ENCODE results near the gene NXPH4. TPM values are rescaled to one million over a fixed set of nuclear protein-coding genes. Genes with fewer than 3 reads are reported as not detected.
A peak's percentile ranks its signal among the peaks of the same experiment; 100 is the strongest.

The NXPH4 gene
- total and polyA plus RNA-seq, 10 of the 15 experiments (the other 5 are each of a cell fraction or from before 2014, with no cell fraction given): 0.03 to 0.26 TPM; not detected in 8

DNA sequence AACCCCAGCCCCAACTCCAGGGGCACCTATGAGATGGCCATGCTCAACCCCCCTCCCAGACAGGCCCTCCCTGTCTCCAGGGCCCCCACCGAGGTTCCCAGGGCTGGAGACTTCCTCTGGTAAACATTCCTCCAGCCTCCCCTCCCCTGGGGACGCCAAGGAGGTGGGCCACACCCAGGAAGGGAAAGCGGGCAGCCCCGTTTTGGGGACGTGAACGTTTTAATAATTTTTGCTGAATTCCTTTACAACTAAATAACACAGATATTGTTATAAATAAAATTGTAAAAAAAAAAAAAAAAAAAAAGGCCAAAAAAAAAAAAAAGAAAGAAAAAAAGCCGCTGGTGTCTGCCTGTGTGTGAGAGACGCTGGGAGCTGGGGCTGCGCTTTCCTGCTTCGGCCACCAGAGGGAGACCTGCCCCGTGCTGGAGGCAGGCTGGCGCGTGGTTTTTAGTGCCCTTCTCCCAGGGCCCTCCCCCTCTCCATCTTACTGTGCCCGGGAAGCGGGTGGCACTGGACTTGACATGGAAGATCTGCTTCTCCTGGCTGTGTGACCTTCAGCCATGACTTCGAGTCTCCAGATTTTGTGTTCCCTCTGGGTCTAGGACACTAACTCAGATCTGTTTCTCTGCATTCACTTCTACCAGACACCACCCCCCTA is 3.4 kb upstream of the NXPH4 start (continued):
- TF ChIP-seq BCL3 (IDR thresholded peaks at IDR 0.05; ENCODE audit: borderline replicate concordance, insufficient read depth, low read depth, low read length, poor library complexity, severe bottlenecking) (no peak), BACH1 (IDR thresholded peaks at IDR 0.05; ENCODE audit: borderline replicate concordance) (no peak), EED (IDR thresholded peaks at IDR 0.05; ENCODE audit: low read depth) (no peak), ATF7 (IDR thresholded peaks at IDR 0.05; ENCODE audit: low read depth) (no peak), E2F8 (IDR thresholded peaks at IDR 0.05; ENCODE audit: low read depth, partially characterized antibody) (no peak), E4F1 (IDR thresholded peaks at IDR 0.05; ENCODE audit: borderline replicate concordance, partially characterized antibody) (no peak), FOXM1 (IDR thresholded peaks at IDR 0.05; ENCODE audit: low read depth, low read length) (no peak), SIN3A (IDR thresholded peaks at IDR 0.05; ENCODE audit: low read depth, low read length) (no peak), SMARCA5 (IDR thresholded peaks at IDR 0.05) (peak; percentile 44; the same call in 1 of the 2 replicates), ZBTB4 (CRISPR knock-in tag; IDR thresholded peaks at IDR 0.05) (no peak), PAX5 (IDR thresholded peaks at IDR 0.05; ENCODE audit: borderline replicate concordance, low read depth, low read length) (no peak), RELA (IDR thresholded peaks at IDR 0.05; ENCODE audit: borderline replicate concordance, partially characterized antibody) (no peak), NR2F1 (conservative IDR thresholded peaks at IDR 0.05) (no peak), POLR2AphosphoS2 (IDR thresholded peaks at IDR 0.05; ENCODE audit: low read depth, low read length) (no peak), RUNX3 (IDR thresholded peaks at IDR 0.05; ENCODE audit: low read length) (peak; percentile 36), WRNIP1 (IDR thresholded peaks at IDR 0.05; ENCODE audit: borderline replicate concordance, low read depth, low read length) (no peak), NR2C2 (IDR thresholded peaks at IDR 0.05; ENCODE audit: borderline replicate concordance, control insufficient read depth, insufficient read length, low read depth) (no peak), NRF1 (conservative IDR thresholded peaks at IDR 0.05; ENCODE audit: low read depth, low read length) (no peak)
- TF ChIP-seq, protein P1, sequence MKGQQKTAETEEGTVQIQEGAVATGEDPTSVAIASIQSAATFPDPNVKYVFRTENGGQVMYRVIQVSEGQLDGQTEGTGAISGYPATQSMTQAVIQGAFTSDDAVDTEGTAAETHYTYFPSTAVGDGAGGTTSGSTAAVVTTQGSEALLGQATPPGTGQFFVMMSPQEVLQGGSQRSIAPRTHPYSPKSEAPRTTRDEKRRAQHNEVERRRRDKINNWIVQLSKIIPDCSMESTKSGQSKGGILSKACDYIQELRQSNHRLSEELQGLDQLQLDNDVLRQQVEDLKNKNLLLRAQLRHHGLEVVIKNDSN (IDR thresholded peaks at IDR 0.05; ENCODE audit: borderline replicate concordance, extremely low read length, insufficient read depth, low read depth, low read length): no peak
